ENCODE data around the gene CDH4. TPM values are rescaled to one million over a fixed set of nuclear protein-coding genes. Genes with fewer than 3 reads are reported as not detected.

CDH4 gene
- total RNA-seq, 1 experiment from 2014 or later, result 5.3 TPM

DNA sequence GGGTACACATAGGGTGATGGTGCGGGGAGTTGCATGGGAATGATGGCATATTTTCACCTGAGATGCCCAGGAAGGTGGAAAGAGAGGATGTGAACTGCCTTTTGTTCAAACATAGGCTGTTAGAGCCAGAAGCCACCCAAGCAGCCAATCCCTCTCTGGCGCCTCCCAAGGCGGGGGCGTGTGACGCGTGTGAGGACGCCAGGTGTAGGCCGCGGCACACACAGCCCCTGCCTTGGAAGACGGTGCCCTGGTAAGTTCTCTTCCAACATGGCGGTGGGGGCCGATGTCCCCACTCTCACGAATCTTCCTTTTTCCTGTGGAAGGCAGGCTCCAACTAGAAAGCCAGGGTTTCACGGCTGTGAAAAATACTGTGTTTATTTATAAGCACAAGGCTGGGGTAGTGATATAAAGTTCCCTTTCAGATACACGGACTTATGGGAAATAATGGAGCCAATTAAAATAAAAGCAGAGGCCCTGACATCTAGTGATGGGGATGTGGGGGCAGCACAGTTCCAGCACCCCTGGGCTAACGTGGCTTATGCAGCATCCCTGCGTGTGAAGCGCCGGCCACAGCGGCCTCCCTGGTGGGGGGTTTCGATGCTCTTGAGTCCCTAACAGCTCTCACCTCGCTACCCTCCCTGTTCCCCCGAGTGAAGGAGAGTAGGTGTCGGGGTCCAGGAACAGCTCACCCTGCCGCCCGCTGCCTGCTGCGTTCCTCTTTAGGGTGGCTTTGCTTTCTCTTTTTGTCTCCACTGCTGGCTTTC lies 28.3 kb downstream of the CDH4 start:
- ATAC-seq, result peak; percentile 55
- Mint-ChIP-seq H3K4me1 (no peaks in the 10 kb centered on the region), H3K27ac (no peak overlapping the region), H3K4me3 (no peak overlapping the region), H3K27me3 (ENCODE audit: low read depth) (peaks cover 22% of the 10 kb centered on the region), H3K36me3 (peaks cover 12% of the 10 kb centered on the region), H3K9me3 (peaks cover 21% of the 10 kb centered on the region)
- ChIA-PET CTCF (no interaction called here), POLR2A (no interaction called here)
- peak; percentile 39 for DNase-seq (ENCODE audit: low spot score)
- TF ChIP-seq AR (CRISPR knock-in tag; IDR thresholded peaks at IDR 0.05) (no peak), ZNF263 (CRISPR knock-in tag; IDR thresholded peaks at IDR 0.05; ENCODE audit: low read depth) (no peak), EMX1 (CRISPR knock-in tag; IDR thresholded peaks at IDR 0.05) (no peak), KAT7 (CRISPR knock-in tag; IDR thresholded peaks at IDR 0.05; ENCODE audit: borderline replicate concordance) (no peak), MXD4 (CRISPR knock-in tag; IDR thresholded peaks at IDR 0.05; ENCODE audit: borderline replicate concordance) (no peak), RORB (CRISPR knock-in tag; IDR thresholded peaks at IDR 0.05) (no peak), ZNF219 (CRISPR knock-in tag; IDR thresholded peaks at IDR 0.05; ENCODE audit: borderline replicate concordance) (no peak), MAX (CRISPR knock-in tag; IDR thresholded peaks at IDR 0.05) (no peak), FOXJ3 (CRISPR knock-in tag; IDR thresholded peaks at IDR 0.05; ENCODE audit: borderline replicate concordance) (no peak), MYBL2 (CRISPR knock-in tag; IDR thresholded peaks at IDR 0.05) (no peak), ZNF138 (CRISPR knock-in tag; conservative IDR thresholded peaks at IDR 0.05) (no peak), JUN (CRISPR knock-in tag; IDR thresholded peaks at IDR 0.05) (no peak), ZNF416 (CRISPR knock-in tag; IDR thresholded peaks at IDR 0.05) (no peak)
- TF ChIP-seq, protein P1, sequence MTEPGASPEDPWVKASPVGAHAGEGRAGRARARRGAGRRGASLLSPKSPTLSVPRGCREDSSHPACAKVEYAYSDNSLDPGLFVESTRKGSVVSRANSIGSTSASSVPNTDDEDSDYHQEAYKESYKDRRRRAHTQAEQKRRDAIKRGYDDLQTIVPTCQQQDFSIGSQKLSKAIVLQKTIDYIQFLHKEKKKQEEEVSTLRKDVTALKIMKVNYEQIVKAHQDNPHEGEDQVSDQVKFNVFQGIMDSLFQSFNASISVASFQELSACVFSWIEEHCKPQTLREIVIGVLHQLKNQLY (CRISPR knock-in tag; IDR thresholded peaks at IDR 0.05), result no peak

- Mint-ChIP-seq H3K4me3 (no peak overlapping the region), H3K9me3 (peaks cover 17% of the 10 kb centered on the region), H3K4me1 (no peaks in the 10 kb centered on the region), H3K27me3 (ENCODE audit: low read depth) (peaks cover 14% of the 10 kb centered on the region), H3K27ac (no peak overlapping the region), H3K36me3 (peaks cover 12% of the 10 kb centered on the region)
- ATAC-seq (no peak), DNase-seq (ENCODE audit: low spot score) (no peak)
- ChIA-PET POLR2A (no interaction called here), CTCF (interaction anchor here (0.6 kb wide), 1 partner anchor 214 kb away, joined by 4 read pairs; no protein-coding TSS in a partner anchor)
- TF ChIP-seq CBFB (CRISPR knock-in tag; IDR thresholded peaks at IDR 0.05; ENCODE audit: low read depth) (no peak), ZSCAN18 (CRISPR knock-in tag; IDR thresholded peaks at IDR 0.05) (no peak), EMX1 (CRISPR knock-in tag; IDR thresholded peaks at IDR 0.05) (no peak), PRRX2 (CRISPR knock-in tag; IDR thresholded peaks at IDR 0.05) (no peak), TEAD1 (CRISPR knock-in tag; IDR thresholded peaks at IDR 0.05) (no peak), ZNF416 (CRISPR knock-in tag; IDR thresholded peaks at IDR 0.05) (no peak), ETV6 (CRISPR knock-in tag; IDR thresholded peaks at IDR 0.05) (no peak), NR2C2 (CRISPR knock-in tag; IDR thresholded peaks at IDR 0.05) (no peak), OVOL2 (CRISPR knock-in tag; IDR thresholded peaks at IDR 0.05; ENCODE audit: borderline replicate concordance) (no peak), ESRRA (CRISPR knock-in tag; IDR thresholded peaks at IDR 0.05; ENCODE audit: borderline replicate concordance) (no peak)
- TF ChIP-seq, protein P2, sequence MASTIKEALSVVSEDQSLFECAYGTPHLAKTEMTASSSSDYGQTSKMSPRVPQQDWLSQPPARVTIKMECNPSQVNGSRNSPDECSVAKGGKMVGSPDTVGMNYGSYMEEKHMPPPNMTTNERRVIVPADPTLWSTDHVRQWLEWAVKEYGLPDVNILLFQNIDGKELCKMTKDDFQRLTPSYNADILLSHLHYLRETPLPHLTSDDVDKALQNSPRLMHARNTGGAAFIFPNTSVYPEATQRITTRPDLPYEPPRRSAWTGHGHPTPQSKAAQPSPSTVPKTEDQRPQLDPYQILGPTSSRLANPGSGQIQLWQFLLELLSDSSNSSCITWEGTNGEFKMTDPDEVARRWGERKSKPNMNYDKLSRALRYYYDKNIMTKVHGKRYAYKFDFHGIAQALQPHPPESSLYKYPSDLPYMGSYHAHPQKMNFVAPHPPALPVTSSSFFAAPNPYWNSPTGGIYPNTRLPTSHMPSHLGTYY (CRISPR knock-in tag; IDR thresholded peaks at IDR 0.05), result no peak
- TF ChIP-seq, protein P3, sequence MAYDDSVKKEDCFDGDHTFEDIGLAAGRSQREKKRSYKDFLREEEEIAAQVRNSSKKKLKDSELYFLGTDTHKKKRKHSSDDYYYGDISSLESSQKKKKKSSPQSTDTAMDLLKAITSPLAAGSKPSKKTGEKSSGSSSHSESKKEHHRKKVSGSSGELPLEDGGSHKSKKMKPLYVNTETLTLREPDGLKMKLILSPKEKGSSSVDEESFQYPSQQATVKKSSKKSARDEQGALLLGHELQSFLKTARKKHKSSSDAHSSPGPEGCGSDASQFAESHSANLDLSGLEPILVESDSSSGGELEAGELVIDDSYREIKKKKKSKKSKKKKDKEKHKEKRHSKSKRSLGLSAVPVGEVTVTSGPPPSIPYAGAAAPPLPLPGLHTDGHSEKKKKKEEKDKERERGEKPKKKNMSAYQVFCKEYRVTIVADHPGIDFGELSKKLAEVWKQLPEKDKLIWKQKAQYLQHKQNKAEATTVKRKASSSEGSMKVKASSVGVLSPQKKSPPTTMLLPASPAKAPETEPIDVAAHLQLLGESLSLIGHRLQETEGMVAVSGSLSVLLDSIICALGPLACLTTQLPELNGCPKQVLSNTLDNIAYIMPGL (CRISPR knock-in tag; IDR thresholded peaks at IDR 0.05), result no peak
- TF ChIP-seq, protein P4, sequence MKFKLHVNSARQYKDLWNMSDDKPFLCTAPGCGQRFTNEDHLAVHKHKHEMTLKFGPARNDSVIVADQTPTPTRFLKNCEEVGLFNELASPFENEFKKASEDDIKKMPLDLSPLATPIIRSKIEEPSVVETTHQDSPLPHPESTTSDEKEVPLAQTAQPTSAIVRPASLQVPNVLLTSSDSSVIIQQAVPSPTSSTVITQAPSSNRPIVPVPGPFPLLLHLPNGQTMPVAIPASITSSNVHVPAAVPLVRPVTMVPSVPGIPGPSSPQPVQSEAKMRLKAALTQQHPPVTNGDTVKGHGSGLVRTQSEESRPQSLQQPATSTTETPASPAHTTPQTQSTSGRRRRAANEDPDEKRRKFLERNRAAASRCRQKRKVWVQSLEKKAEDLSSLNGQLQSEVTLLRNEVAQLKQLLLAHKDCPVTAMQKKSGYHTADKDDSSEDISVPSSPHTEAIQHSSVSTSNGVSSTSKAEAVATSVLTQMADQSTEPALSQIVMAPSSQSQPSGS (CRISPR knock-in tag; IDR thresholded peaks at IDR 0.05; ENCODE audit: borderline replicate concordance, low read depth), result no peak
Measured at GRCh38 chr20:61281286-61281795, 29.3 kb downstream of the CDH4 start.
